IMR-90 (cell line): ENCODE measurements around the gene POU2F1. TPM values are rescaled to one million over a fixed set of nuclear protein-coding genes. Genes with fewer than 3 reads are reported as not detected.

Experiments
- ATAC-seq: fragments of 200-7000 bp; cut with Tn5 transposase; 2 replicates; pipeline ENCODE4 v1.9.1; 2020; ENCODE audit warnings: low read depth, mild to moderate bottlenecking, moderate library complexity
- BruUV-seq: library from RNA; stranded (reverse); fragments of 400-500 nt; replicated peaks from 2 replicates; lab custom pipeline; 2021; lab: Mats Ljungman, UMichigan
- CTCF ChIA-PET: fragments of 300-600 bp; formaldehyde crosslinking; extraction: SDS; loops from one replicate; lab custom pipeline; 2021; ENCODE audit warnings: antibody characterized with exemption; lab: Yijun Ruan, JAX
- POLR2A ChIA-PET: fragments of 300-600 bp; sonication (Branson Sonifier 250); formaldehyde crosslinking; loops from one replicate; lab custom pipeline; 2022; ENCODE audit warnings: antibody characterized with exemption; ENCODE audit not compliant: unreplicated experiment; lab: Charles Lee
- DNase-seq: peaks from one replicate; pipeline ENCODE4 v3.0.0; 2013
- H2AFZ ChIP-seq: replicated peaks from 2 replicates; pipeline ENCODE3; 2013; ENCODE audit warnings: low read length, mild to moderate bottlenecking; ENCODE audit not compliant: poor library complexity
- H2AK5ac ChIP-seq: 2 replicates; pipeline ENCODE4 v1.6.1; 2013; ENCODE audit warnings: low read depth, low read length, inconsistent platforms
- H2AK9ac ChIP-seq: replicated peaks from 2 replicates; pipeline ENCODE3; 2013; ENCODE audit warnings: mild to moderate bottlenecking, low read depth, low read length, moderate library complexity; ENCODE audit not compliant: poor library complexity
- H2BK120ac ChIP-seq: 2 replicates; pipeline ENCODE4 v1.6.1; 2013; ENCODE audit warnings: low read depth, low read length, inconsistent platforms
- H2BK15ac ChIP-seq: 3 replicates; pipeline ENCODE4 v1.6.1; 2013; ENCODE audit warnings: low read depth, low read length, inconsistent platforms
- H2BK20ac ChIP-seq: 2 replicates; pipeline ENCODE4 v1.6.1; 2013; ENCODE audit warnings: low read depth, mild to moderate bottlenecking, inconsistent platforms, low read length, moderate library complexity
- H2BK5ac ChIP-seq: 2 replicates; pipeline ENCODE4 v1.6.1; 2013; ENCODE audit warnings: mild to moderate bottlenecking, low read depth, low read length, inconsistent platforms; ENCODE audit not compliant: poor library complexity, severe bottlenecking
- H3K14ac ChIP-seq: replicated peaks from 2 replicates; pipeline ENCODE4 v1.6.1; 2013; ENCODE audit warnings: low read depth, low read length, inconsistent platforms
- H3K18ac ChIP-seq: 2 replicates; pipeline ENCODE4 v1.6.1; 2013; ENCODE audit warnings: low read depth, low read length, control low read depth
- H3K23ac ChIP-seq: 2 replicates; pipeline ENCODE4 v1.6.1; 2013; ENCODE audit warnings: low read depth, low read length, inconsistent platforms
- H3K27ac ChIP-seq: 2 replicates; pipeline ENCODE4 v1.5.1; 2013; ENCODE audit warnings: mild to moderate bottlenecking, control low read depth, low read length; ENCODE audit not compliant: insufficient read depth
- H3K27me3 ChIP-seq: 2 replicates; pipeline ENCODE4 v1.6.1; 2013; ENCODE audit warnings: low read length; ENCODE audit not compliant: control insufficient read depth, insufficient read depth
- H3K36me3 ChIP-seq: 2 replicates; pipeline ENCODE4 v1.6.1; 2013; ENCODE audit warnings: low read length, mixed read lengths; ENCODE audit not compliant: control insufficient read depth, insufficient read depth
- H3K4ac ChIP-seq: 2 replicates; pipeline ENCODE4 v1.6.1; 2013; ENCODE audit warnings: low read depth, low read length, inconsistent platforms
- H3K4me1 ChIP-seq: 2 replicates; pipeline ENCODE4 v1.6.1; 2013; ENCODE audit warnings: low read length, mixed read lengths; ENCODE audit not compliant: control insufficient read depth, insufficient read depth
- H3K4me2 ChIP-seq: 2 replicates; pipeline ENCODE4 v1.6.1; 2013; ENCODE audit warnings: low read depth, mild to moderate bottlenecking, control low read depth, low read length, moderate library complexity
- H3K4me3 ChIP-seq: 2 replicates; pipeline ENCODE4 v1.5.1; 2013; ENCODE audit warnings: low read depth, mild to moderate bottlenecking, control low read depth, low read length, moderate library complexity; ENCODE audit not compliant: insufficient read depth
- H3K56ac ChIP-seq: 2 replicates; pipeline ENCODE4 v1.6.1; 2013; ENCODE audit warnings: low read length, inconsistent platforms; ENCODE audit not compliant: insufficient read depth; ENCODE audit errors: extremely low read depth
- H3K79me1 ChIP-seq, 2 experiments: 2 replicates each; pipeline ENCODE4 v1.6.1; 2013; ENCODE audit warnings: low read length in 2 of 2, inconsistent platforms in 1 of 2, low read depth in 1 of 2
- H3K9ac ChIP-seq: 2 replicates; pipeline ENCODE4 v1.6.1; 2013; ENCODE audit warnings: low read depth, low read length, control low read depth
- H3K9me1 ChIP-seq: 2 replicates; pipeline ENCODE4 v1.6.1; 2013; ENCODE audit warnings: low read length, inconsistent platforms; ENCODE audit not compliant: insufficient read depth
- H3K9me3 ChIP-seq: 2 replicates; pipeline ENCODE4 v1.6.1; 2013; ENCODE audit warnings: low read length; ENCODE audit not compliant: control insufficient read depth, insufficient read depth
- H4K20me1 ChIP-seq: 2 replicates; pipeline ENCODE4 v1.6.1; 2013; ENCODE audit warnings: low read length, inconsistent platforms; ENCODE audit not compliant: insufficient read depth
- H4K5ac ChIP-seq: 2 replicates; pipeline ENCODE4 v1.6.1; 2013; ENCODE audit warnings: mild to moderate bottlenecking, low read depth, low read length, control low read depth
- H4K8ac ChIP-seq, 2 experiments: 2 replicates each; pipeline ENCODE4 v1.6.1; 2013; ENCODE audit warnings: low read depth in 2 of 2, low read length in 2 of 2, control low read depth in 1 of 2, inconsistent platforms in 1 of 2
- H4K91ac ChIP-seq: 2 replicates; pipeline ENCODE4 v1.6.1; 2013; ENCODE audit warnings: low read depth, low read length, inconsistent platforms; ENCODE audit not compliant: insufficient read depth
- BHLHE40 ChIP-seq: fragments of 150-350 bp; IDR thresholded peaks from 2 replicates; pipeline ENCODE4 v1.6.1; 2016; ENCODE audit warnings: mild to moderate bottlenecking, low read depth, low read length
- CHD1 ChIP-seq: IDR thresholded peaks from 2 replicates; pipeline ENCODE4 v1.6.1; 2012; ENCODE audit warnings: low read depth, low read length, improper control_type of control experiment
- RCOR1 ChIP-seq: IDR thresholded peaks from 2 replicates; pipeline ENCODE4 v1.6.1; 2012; ENCODE audit warnings: mild to moderate bottlenecking, low read length, improper control_type of control experiment; ENCODE audit not compliant: insufficient replicate concordance
- WGBS, 2 experiments: methylation state at CpG; one replicate each; pipeline versions ENCODE4 v1.1.5 to v1.1.7; 2013; ENCODE audit warnings: missing lambda C conversion rate in 2 of 2; ENCODE audit not compliant: insufficient read length in 1 of 2; ENCODE audit errors: extremely low coverage in 2 of 2; 5-methylcytosine and 5-hydroxymethylcytosine counted together
- dilution Hi-C: fragments of 300-500 bp; cut with HindIII; formaldehyde crosslinking; loops from one replicate; pipeline ENCODE4 v1.14.3; 2018; ENCODE audit warnings: low sequenced_read_pairs; ENCODE audit not compliant: unreplicated experiment
- in situ Hi-C: fragments of 300-500 bp; cut with MboI; formaldehyde crosslinking; loops from 3 replicates; pipeline ENCODE4 v1.14.3; 2019; ENCODE audit warnings: low sequenced_read_pairs, inconsistent platforms, mixed read lengths
- intact Hi-C: fragments of 100-400 bp; cut with micrococcal nuclease; formaldehyde crosslinking; loops from 2 replicates; pipeline ENCODE4 v1.10.0; 2022
- polyA plus RNA-seq, 3 experiments: library from polyadenylated mRNA; depleted of rRNA; stranded (reverse); fragments of >200 nt; gene quantifications; 2 replicates each; pipeline ENCODE4 v1.2.3, GENCODE V29; 2012; ENCODE audit warnings: low replicate concordance in 1 of 3
- total RNA-seq: library from RNA; depleted of rRNA; stranded (reverse); fragments of >200 nt; gene quantifications from 2 replicates; pipeline ENCODE4 v1.2.3, GENCODE V29; 2012

The POU2F1 gene
- total and polyA plus RNA-seq, 2 of the 4 experiments (the other 2 are of a cell fraction) = 1.2 to 3.4 TPM

- no peak for DNase-seq
- dilution Hi-C loops (no loop called here), intact Hi-C loops (no loop called here), in situ Hi-C loops (no loop called here)
- no peak overlapping the region for H4K8ac ChIP-seq
- no peak overlapping the region for H3K4me3 ChIP-seq
- no peak overlapping the region for H2AFZ ChIP-seq
- H3K9me3 ChIP-seq = no peaks in the 10 kb centered on the region
- H3K23ac ChIP-seq = no peak overlapping the region
- H4K20me1 ChIP-seq = no peaks in the 10 kb centered on the region
- H2BK120ac ChIP-seq = no peak overlapping the region
- no peak for TF ChIP-seq CHD1
- TF ChIP-seq BHLHE40 = no peak
- no peak for TF ChIP-seq RCOR1
- no TSS peak for BruUV-seq
- H3K4me2 ChIP-seq = no peak overlapping the region
- no peaks in the 10 kb centered on the region for H3K36me3 ChIP-seq
- H3K79me1 ChIP-seq = no peaks in the 10 kb centered on the region
- H3K9me1 ChIP-seq = no peaks in the 10 kb centered on the region
- H2BK20ac ChIP-seq = no peak overlapping the region
- no peak overlapping the region for H2BK15ac ChIP-seq
- H3K4ac ChIP-seq = no peak overlapping the region
- H2BK5ac ChIP-seq = no peak overlapping the region
- no peaks in the 10 kb centered on the region for H3K4me1 ChIP-seq
- no peak overlapping the region for H3K9ac ChIP-seq
- no peak overlapping the region for H3K18ac ChIP-seq
- no peaks in the 10 kb centered on the region for H3K27me3 ChIP-seq
- H2AK9ac ChIP-seq = no peak overlapping the region
- no peak overlapping the region for H3K14ac ChIP-seq
- no peak overlapping the region for H4K91ac ChIP-seq
- H3K27ac ChIP-seq = no peak overlapping the region
- H4K5ac ChIP-seq = no peak overlapping the region
- WGBS, 2 experiments = no CpG with 5 or more reads among the region's 1 CpG
- CTCF ChIA-PET = no interaction called here
- no peak overlapping the region for H3K56ac ChIP-seq
- ATAC-seq = no peak
- H2AK5ac ChIP-seq = no peak overlapping the region
- POLR2A ChIA-PET = no interaction called here
Observed at GRCh38 chr1:167333703-167334102, 113.0 kb downstream of the POU2F1 start.
